ENCODE results near the gene PRKCSH. TPM values are rescaled to one million over a fixed set of nuclear protein-coding genes. Genes with fewer than 3 reads are reported as not detected.

Gene PRKCSH
- total RNA-seq, 1 experiment from 2014 or later, result 410 TPM

GRCh38 chr19:11444059-11444458 lies 8.6 kb downstream of the PRKCSH start:
- ChIA-PET POLR2A (ENCODE audit: unreplicated experiment) (no interaction called here), CTCF (interaction anchor here (1.1 kb wide), 1 partner anchor 9 kb away, joined by 3 read pairs; the partner anchor contains the start of gene PRKCSH)
- BruUV-seq (replicated peaks), result no TSS peak
- no peak for DNase-seq
- Histone ChIP-seq H3K4me3 (no peak overlapping the region), H3F3A (ENCODE audit: insufficient read depth, low read depth) (peaks cover 32% of the 10 kb centered on the region; the same call in 1 of the 2 replicates), H3K27me3 (ENCODE audit: insufficient read depth, low read depth) (no peaks in the 10 kb centered on the region), H3K4me1 (replicated peaks; ENCODE audit: insufficient read depth) (no peaks in the 10 kb centered on the region), H2AFZ (no peak overlapping the region), H3K9me3 (ENCODE audit: insufficient read depth, low read depth) (no peaks in the 10 kb centered on the region), H3K79me2 (ENCODE audit: low read depth) (no peaks in the 10 kb centered on the region), H3K4me2 (no peak overlapping the region), H3K9me2 (ENCODE audit: insufficient read depth) (no peaks in the 10 kb centered on the region), H3K36me3 (ENCODE audit: low read depth) (peaks cover 25% of the 10 kb centered on the region), H4K20me1 (ENCODE audit: insufficient read depth) (peaks cover 8% of the 10 kb centered on the region), H3K27ac (no peak overlapping the region)
- intact Hi-C loops (cut with micrococcal nuclease; ENCODE audit: unreplicated experiment), result no loop called here
- no peak for TF ChIP-seq CTCF (conservative IDR thresholded peaks at IDR 0.05)
- no peak for TF ChIP-seq EZH2 (IDR thresholded peaks at IDR 0.05; ENCODE audit: low read depth)

GRCh38 chr19:11445141-11445540 lies 9.7 kb downstream of the PRKCSH start:
- no peak overlapping the region for H3K4me3 ChIP-seq
- no peak overlapping the region for H3K4me2 ChIP-seq
- H4K20me1 ChIP-seq (ENCODE audit: insufficient read depth), result peaks cover 8% of the 10 kb centered on the region
- BruUV-seq (replicated peaks), result no TSS peak
- POLR2A ChIA-PET (ENCODE audit: unreplicated experiment), result no interaction called here
- TF ChIP-seq EZH2 (IDR thresholded peaks at IDR 0.05; ENCODE audit: low read depth), result no peak
- TF ChIP-seq CTCF (conservative IDR thresholded peaks at IDR 0.05), result no peak
- H3K36me3 ChIP-seq (ENCODE audit: low read depth), result peaks cover 25% of the 10 kb centered on the region
- H3K27ac ChIP-seq, result no peak overlapping the region
- H2AFZ ChIP-seq, result no peak overlapping the region
- H3K9me3 ChIP-seq (ENCODE audit: insufficient read depth, low read depth), result no peaks in the 10 kb centered on the region
- intact Hi-C loops (cut with micrococcal nuclease; ENCODE audit: unreplicated experiment), result no loop called here
- CTCF ChIA-PET, result interaction anchor here (0.6 kb wide), 1 partner anchor 71 kb away, joined by 4 read pairs; the partner anchor contains the start of gene SWSAP1
- H3K4me1 ChIP-seq (replicated peaks; ENCODE audit: insufficient read depth), result no peaks in the 10 kb centered on the region
- H3K9me2 ChIP-seq (ENCODE audit: insufficient read depth), result no peaks in the 10 kb centered on the region
- DNase-seq, result no peak
- H3K79me2 ChIP-seq (ENCODE audit: low read depth), result no peaks in the 10 kb centered on the region
- peaks cover 35% of the 10 kb centered on the region; the same call in 1 of the 2 replicates for H3F3A ChIP-seq (ENCODE audit: insufficient read depth, low read depth)
- no peaks in the 10 kb centered on the region for H3K27me3 ChIP-seq (ENCODE audit: insufficient read depth, low read depth)

GRCh38 chr19:11446271-11446651 lies 10.8 kb downstream of the PRKCSH start:
- H3K27me3 ChIP-seq (ENCODE audit: insufficient read depth, low read depth), result no peaks in the 10 kb centered on the region
- peaks cover 21% of the 10 kb centered on the region for H3K36me3 ChIP-seq (ENCODE audit: low read depth)
- no peak overlapping the region for H3K27ac ChIP-seq
- peaks cover 8% of the 10 kb centered on the region for H4K20me1 ChIP-seq (ENCODE audit: insufficient read depth)
- H2AFZ ChIP-seq, result no peak overlapping the region
- H3F3A ChIP-seq (ENCODE audit: insufficient read depth, low read depth), result peaks cover 30% of the 10 kb centered on the region; the same call in 1 of the 2 replicates
- no peak overlapping the region for H3K4me3 ChIP-seq
- no peaks in the 10 kb centered on the region for H3K79me2 ChIP-seq (ENCODE audit: low read depth)
- H3K4me2 ChIP-seq, result no peak overlapping the region
- ChIA-PET POLR2A (ENCODE audit: unreplicated experiment) (no interaction called here), CTCF (no interaction called here)
- no TSS peak for BruUV-seq (replicated peaks)
- no peak for DNase-seq
- intact Hi-C loops (cut with micrococcal nuclease; ENCODE audit: unreplicated experiment), result no loop called here
- H3K4me1 ChIP-seq (replicated peaks; ENCODE audit: insufficient read depth), result no peaks in the 10 kb centered on the region
- no peaks in the 10 kb centered on the region for H3K9me3 ChIP-seq (ENCODE audit: insufficient read depth, low read depth)
- TF ChIP-seq EZH2 (IDR thresholded peaks at IDR 0.05; ENCODE audit: low read depth) (no peak), CTCF (conservative IDR thresholded peaks at IDR 0.05) (no peak)
- no peaks in the 10 kb centered on the region for H3K9me2 ChIP-seq (ENCODE audit: insufficient read depth)

Measured in PC-9 (cell line).